Endothelial cell of umbilical vein (primary cell): ENCODE data around the gene CFAP45.

Experiments
- CTCF ChIP-seq, 2 donors: IDR thresholded peaks; 1 replicate in 1 of 2; 2 replicates in 1 of 2; pipeline ENCODE4 v1.5.1; 2011; ENCODE audit warnings: low read length in 2 of 2, mild to moderate bottlenecking in 2 of 2, moderate library complexity in 2 of 2, control low read depth in 1 of 2, inconsistent platforms in 1 of 2, low read depth in 1 of 2; ENCODE audit not compliant: insufficient read depth in 1 of 2; ENCODE audit errors: extremely low read depth in 1 of 2
- EZH2 ChIP-seq: IDR thresholded peaks from 2 replicates; pipeline ENCODE4 v1.6.1; 2012; ENCODE audit warnings: borderline replicate concordance, low read depth, mild to moderate bottlenecking, moderate library complexity, low read length, inconsistent platforms; ENCODE audit not compliant: severe bottlenecking
- MAX ChIP-seq: IDR thresholded peaks from 2 replicates; pipeline ENCODE4 v1.6.1; 2011; ENCODE audit not compliant: insufficient read depth, insufficient read length
- POLR2A ChIP-seq: IDR thresholded peaks from 2 replicates; pipeline ENCODE4 v1.6.1; 2012; ENCODE audit warnings: low read depth, mild to moderate bottlenecking, control low read depth, low read length
- POLR2AphosphoS5 ChIP-seq: IDR thresholded peaks from 2 replicates; pipeline ENCODE4 v1.6.1; 2012; ENCODE audit warnings: low read depth, mild to moderate bottlenecking, control low read depth, low read length, moderate library complexity; ENCODE audit not compliant: insufficient read depth

GRCh38 chr1:159941141-159941540 is 41.2 kb upstream of the CFAP45 start:
- no peak for TF ChIP-seq CTCF (IDR thresholded peaks at IDR 0.05; ENCODE audit: extremely low read depth in 1 of 2, insufficient read depth in 1 of 2, low read depth in 1 of 2, low read length in 2 of 2)
- no peak for TF ChIP-seq POLR2AphosphoS5
- TF ChIP-seq EZH2: no peak
- no peak for TF ChIP-seq POLR2A
- TF ChIP-seq MAX: no peak
